Skin of body (tissue), 2 donors: ENCODE results near the gene CCNK. TPM values are rescaled to one million over a fixed set of nuclear protein-coding genes. Genes with fewer than 3 reads are reported as not detected.

ENCODE experiments used
- DNase-seq: peaks from one replicate; lab custom pipeline; 2025; lab: John Stamatoyannopoulos, UW
- total RNA-seq: library from RNA; depleted of rRNA; stranded (reverse); fragments of >200 nt; gene quantifications from one replicate; pipeline ENCODE4 v1.2.3, GENCODE V29; 2014

CCNK gene
- total RNA-seq, 1 donor from 2014 or later = 64.6 TPM

DNA sequence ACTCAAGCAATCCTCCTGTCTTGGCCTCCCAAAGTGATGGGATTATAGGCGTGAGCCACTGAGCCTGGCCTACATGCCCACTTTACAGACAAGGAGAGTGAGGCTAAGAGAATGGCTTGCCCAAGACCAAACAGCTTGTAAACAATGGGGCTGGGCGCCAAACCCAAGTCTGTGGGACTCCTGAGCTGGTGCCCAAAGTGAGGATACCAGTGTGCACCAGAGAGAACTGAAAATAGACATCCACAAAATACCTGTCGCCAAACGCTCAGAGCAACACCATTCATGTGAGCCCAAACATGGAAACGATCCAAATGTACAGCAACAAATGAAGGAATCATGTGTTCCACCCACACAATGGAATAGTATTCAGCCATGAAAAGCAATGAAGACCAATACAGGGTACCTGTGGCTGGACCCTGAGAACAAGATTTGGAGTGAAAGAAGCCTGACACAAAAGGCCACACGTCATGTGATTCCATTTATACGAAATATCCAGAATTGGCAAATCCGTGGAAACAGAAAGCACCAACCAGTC, 38.2 kb downstream of the CCNK start:
- no peak for DNase-seq

- no peak for DNase-seq
Observed at GRCh38 chr14:99519931-99520421, 38.8 kb downstream of the CCNK start.

GRCh38 chr14:99520571-99521081, 39.4 kb downstream of the CCNK start:
- DNase-seq = no peak

- DNase-seq = no peak
Observed at GRCh38 chr14:99521176-99522024, 40.2 kb downstream of the CCNK start.

DNA sequence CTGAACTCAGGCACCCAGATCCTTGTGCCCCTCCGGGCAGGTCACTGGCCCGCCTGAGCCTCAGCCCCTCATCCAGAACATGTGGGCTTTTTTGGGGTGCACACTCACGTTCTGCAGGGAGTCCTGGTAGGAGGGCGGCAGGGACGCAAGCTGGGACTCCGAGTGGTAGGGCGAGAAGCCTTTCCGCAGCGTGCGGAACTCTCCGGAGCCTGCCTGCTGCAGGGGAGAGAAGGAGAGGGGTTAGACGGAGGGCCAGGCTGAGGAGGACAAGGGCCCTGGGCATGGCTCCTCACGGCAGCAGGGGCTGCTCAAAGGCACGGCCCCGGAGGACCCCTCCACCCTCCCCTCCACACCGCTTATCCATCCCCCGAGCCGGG, 40.8 kb downstream of the CCNK start:
- no peak for DNase-seq

- DNase-seq = no peak
Observed at GRCh38 chr14:99522457-99522891, 41.3 kb downstream of the CCNK start.

DNA sequence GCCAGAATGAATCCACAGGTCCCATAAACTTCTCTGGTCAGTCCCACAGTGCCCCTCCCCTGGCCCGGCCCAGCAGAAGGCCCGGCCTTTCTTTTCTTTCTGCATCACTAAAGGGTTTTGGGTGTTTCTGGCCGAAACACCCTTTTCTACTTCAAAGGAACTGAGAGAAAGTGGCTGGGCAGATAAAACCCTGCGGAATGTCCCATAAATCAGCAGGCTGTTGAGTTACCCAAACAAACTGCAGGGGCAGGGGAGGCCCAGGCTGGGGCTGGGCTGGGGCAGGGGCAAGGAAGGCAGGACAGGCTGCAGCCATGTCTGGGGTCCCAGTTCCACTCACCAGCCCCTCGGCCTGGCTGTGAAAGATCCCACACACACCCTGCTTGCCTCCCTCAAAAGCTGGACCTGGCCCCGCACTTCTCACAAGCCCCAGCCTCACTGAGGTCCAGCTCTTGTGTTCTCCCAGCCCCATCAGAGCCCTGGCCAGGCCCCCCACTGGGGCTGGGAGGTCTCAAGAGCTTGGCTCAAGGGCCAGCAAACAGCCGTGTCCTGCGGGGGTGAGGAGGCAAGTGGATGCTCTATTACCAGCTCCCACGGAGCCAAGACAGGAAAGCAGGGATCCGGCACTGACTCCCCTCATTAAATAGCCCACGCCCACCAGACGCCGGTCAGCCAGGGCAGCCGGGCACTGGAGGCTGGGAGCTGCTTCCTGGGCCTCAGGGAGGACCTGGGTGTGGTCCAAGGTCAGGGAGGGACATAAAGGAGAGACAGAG, 41.9 kb downstream of the CCNK start:
- no peak for DNase-seq

DNA sequence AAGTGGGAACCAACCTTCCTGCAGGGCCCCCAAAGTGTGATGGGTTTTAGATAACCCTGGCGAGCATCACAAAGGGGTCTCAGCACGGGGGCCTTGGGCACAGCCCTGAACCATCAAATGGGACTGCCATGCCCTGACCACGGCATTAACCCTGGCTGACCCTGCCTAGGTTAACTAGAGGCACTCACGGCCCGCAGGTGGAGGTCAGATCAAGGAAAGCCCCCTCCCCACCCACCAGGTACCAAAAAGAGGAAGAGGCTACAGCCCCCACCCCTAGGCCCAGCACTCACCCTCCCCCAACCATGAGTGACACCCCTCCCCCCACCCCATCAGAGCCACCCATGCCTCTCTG, 42.5 kb downstream of the CCNK start:
- no peak for DNase-seq

GRCh38 chr14:99524091-99524661, 43.0 kb downstream of the CCNK start:
- DNase-seq = no peak

DNA sequence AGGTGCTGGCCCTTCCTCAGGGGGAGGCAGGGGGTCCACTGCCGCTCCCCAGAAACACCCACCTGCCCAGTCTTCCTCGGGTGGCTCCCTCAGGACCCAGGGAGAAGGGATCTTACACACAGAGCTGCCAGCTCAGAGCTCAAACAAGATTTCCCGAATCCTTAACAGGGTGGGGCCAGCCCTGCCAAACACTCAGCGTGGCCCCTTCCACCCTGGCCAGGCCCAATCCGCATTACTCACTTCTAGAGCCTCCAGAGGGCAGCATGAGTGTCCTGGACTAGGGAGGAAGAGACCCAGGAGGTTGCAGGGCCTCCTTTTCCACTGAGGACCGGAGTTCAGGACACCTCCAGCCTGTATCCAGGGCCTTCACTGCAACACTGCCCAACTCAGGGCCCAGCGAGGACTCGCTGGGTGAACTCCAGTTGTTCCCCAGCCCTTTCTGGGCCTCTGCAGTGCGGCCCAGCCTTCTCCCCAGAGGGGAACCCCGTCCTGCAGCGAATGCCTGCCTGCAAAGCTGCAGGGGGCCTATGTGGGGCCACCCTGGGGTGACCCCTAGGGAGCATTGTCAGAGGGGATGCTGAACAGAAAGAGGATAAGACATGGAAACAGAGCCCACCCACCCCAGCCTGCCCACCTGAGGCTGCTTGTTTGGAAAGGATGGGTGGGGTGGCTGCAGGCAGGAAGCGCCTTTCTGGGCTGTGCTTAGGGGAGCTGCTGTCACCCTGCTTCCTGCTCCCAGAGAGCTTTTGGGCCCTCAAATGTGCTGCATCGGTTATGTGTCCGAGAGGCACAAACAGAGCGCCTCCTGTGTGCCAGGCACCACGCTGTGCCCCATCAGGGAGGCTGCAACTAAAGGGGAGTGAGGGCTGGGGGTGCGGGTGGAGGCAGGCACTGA, 43.8 kb downstream of the CCNK start:
- DNase-seq = no peak

GRCh38 chr14:99525699-99526080, 44.5 kb downstream of the CCNK start:
- DNase-seq = no peak

GRCh38 chr14:99527026-99527425, 45.8 kb downstream of the CCNK start:
- no peak for DNase-seq

DNA sequence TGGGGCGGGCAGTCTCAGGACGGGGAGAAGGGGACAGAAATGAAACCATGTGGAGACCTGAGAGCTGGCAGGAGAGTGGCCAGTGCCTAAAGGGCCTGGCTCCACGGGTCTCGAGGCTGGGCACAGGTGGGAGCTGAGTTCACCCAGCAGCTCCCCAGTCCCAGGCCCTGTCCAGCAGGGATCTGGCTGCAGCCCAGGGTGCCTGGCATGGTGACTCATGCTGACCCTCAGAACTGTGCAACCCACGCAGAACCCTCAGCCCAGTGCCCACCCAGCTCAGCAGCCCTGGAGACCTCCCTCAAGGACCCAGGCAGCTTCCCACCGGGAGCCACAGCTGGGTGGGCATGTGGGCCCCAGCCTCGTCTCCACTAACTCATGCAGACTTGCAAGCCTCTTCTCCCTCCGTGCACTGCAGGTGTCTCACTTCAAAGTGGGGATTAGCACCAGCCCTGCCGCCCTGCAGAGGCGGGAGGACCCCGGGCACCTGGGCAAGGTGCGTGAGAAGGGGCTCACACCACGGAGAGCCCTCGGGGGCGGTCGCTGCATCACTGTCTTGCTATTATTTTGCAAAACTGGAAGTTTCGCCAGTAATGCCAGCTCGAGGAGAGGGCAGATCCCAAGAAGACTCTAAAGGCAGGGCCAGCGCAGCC, 46.3 kb downstream of the CCNK start:
- no peak for DNase-seq

DNA sequence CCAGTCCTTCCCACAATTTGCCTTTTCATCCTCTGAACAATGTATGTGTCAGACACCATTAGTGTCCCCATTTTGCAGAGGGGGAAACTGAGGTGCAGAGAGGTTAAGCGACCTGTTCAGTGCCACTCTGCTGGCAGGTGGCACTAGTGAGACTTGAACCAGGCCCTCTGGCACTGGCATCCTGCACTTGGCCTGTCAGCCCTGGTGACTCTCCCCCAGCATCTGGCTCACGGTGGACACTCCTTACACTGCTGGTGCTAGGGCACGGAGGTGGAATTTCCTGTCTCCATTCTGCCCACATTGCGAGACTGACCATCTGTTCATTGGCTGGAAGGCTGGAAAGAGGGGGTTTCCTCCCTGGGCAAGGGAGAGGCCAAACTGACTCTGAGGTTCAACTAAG, 48.7 kb downstream of the CCNK start:
- no peak for DNase-seq

GRCh38 chr14:99530407-99531155, 49.4 kb downstream of the CCNK start:
- DNase-seq = no peak

DNA sequence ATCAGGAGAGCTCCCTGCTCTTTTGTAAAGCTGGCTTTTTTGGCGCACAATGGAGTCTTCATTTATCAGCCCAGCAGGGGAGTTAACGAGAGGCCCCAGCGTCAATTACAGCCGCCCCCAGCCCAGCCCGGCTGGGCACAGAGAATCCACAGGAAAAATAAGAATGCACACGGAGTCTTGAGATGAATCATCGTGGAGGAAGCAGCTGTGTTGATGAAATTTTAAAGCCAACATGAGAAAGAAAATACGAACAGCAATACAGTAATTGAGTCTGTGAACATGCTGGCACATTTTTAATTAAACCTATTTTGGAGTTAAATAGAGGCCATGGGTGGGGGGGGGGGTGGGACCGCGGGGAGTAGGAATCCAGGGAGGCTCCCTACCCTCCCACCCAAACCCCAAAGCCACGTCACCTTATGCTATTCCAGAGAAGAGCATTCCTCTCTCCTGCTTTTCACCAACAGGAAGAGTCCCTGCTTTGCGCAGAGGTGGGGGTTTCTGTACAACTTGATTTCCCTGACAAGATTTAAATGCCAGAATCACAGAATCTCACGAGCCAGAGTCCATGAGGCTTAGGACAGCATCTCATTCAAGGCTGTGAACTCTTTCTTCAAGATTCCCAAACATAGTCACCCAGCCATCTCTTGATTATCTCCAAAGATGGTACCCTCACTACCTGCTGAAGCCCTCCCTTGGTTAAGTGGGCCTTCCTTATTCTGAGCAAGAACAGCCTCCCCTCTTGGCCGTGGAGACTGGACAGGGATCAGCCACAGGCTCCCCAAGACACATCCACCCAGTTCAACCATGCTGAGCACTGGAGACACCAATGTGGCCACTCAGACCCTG, 50.3 kb downstream of the CCNK start:
- no peak for DNase-seq

DNA sequence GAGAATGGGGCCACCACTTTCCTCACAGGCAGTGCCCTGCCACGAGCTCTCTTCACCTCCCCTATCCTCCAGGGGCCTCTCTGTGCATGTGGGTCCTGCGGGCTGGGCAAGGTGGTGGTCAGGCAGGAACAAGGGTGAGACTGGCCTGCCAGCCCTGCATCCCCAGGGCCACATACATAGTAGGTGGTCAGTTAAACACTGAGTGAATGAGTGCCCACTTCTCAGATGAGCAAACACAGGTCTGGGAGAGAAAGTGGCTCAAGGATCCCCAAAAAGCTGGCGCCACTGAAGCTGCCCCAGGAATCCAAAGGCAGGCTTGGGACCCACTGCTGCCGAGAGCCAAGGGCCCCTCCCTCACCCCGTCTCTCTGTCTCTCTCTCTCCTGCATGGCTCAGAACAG, 51.1 kb downstream of the CCNK start:
- DNase-seq = no peak

GRCh38 chr14:99534333-99534732, 53.1 kb downstream of the CCNK start:
- DNase-seq = no peak

DNA sequence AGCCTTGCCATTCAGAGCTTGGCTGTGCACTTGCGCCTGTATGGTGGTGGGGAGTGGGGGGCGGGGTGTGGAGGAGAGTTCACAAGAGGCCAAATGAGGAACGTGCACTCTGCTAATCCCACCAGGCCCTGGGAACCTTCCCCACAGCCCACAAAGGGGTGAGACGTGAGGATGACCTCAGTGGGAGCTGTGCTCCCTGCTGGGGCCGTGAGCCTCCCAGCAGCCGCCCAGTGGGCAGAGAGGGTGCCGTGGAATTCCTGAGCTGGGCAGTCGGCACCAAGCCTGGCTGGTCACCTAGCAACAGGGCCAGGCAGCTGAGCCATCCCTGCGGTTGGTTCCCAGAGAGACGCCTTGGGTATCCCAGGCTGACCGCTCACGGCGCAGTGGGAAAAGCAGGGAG, 53.7 kb downstream of the CCNK start:
- DNase-seq = no peak
